HEK293 (cell line): ENCODE results near the gene FAM210A.
"Not testable (repeated sequence)": the region's sequence is repeated elsewhere in the genome, so short reads cannot be mapped to it uniquely, and the experiment has no call there.

Experiments
- CTCF ChIP-seq: fragments of 450-650 bp; formaldehyde crosslinking; IDR thresholded peaks from 2 replicates; pipeline ENCODE4 v1.5.1; 2016; ENCODE audit warnings: missing biosample characterization, missing genetic modification characterization
- MEIS1 ChIP-seq: sonication (generic); formaldehyde crosslinking; IDR thresholded peaks from 2 replicates; pipeline ENCODE4 v1.8.1; 2022; ENCODE audit warnings: missing genetic modification reagents, mild to moderate bottlenecking, borderline replicate concordance
- ZEB2 ChIP-seq: fragments of 450-650 bp; formaldehyde crosslinking; IDR thresholded peaks from 2 replicates; pipeline ENCODE4 v1.5.1; 2016; ENCODE audit warnings: missing biosample characterization, missing genetic modification characterization
- ZNF670 ChIP-seq: fragments of 450-650 bp; formaldehyde crosslinking; IDR thresholded peaks from 2 replicates; pipeline ENCODE4 v1.5.1; 2016; ENCODE audit warnings: missing biosample characterization, missing genetic modification characterization, low read depth

DNA sequence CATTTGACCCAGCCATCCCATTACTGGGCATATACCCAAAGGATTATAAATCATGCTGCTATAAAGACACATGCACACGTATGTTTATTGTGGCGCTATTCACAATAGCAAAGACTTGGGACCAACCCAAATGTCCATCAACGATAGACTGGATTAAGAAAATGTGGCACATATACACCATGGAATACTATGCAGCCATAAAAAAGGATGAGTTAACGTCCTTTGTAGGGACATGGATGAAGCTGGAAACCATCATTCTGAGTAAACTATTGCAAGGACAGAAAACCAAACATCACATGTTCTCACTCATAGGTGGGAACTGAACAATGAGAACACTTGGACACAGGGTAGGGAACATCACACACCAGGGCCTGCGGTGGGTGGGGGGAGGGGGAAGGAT is 31.0 kb downstream of the FAM210A start:
- TF ChIP-seq CTCF; ZEB2 (tag by site-specific recombination); MEIS1 (CRISPR knock-in tag); ZNF670 (tag by site-specific recombination): not testable (repeated sequence)
